Umbilical cord (tissue), 2 donors: Measurements from ENCODE around the gene SUN5. TPM values are rescaled to one million over a fixed set of nuclear protein-coding genes. Genes with fewer than 3 reads are reported as not detected.
"Not testable (repeated sequence)": the region's sequence is repeated elsewhere in the genome, so short reads cannot be mapped to it uniquely, and the experiment has no call there.

Experiments
- DNase-seq: peaks from one replicate; pipeline ENCODE4 v3.0.0-alpha.2; 2015; ENCODE audit warnings: low spot score
- total RNA-seq: library from RNA; depleted of rRNA; stranded (reverse); fragments of >200 nt; gene quantifications from one replicate; pipeline ENCODE4 v1.2.3, GENCODE V29; 2014; ENCODE audit warnings: low replicate concordance; ENCODE audit not compliant: insufficient read depth

Gene SUN5
- total RNA-seq, 1 donor from 2014 or later, result not detected

DNA sequence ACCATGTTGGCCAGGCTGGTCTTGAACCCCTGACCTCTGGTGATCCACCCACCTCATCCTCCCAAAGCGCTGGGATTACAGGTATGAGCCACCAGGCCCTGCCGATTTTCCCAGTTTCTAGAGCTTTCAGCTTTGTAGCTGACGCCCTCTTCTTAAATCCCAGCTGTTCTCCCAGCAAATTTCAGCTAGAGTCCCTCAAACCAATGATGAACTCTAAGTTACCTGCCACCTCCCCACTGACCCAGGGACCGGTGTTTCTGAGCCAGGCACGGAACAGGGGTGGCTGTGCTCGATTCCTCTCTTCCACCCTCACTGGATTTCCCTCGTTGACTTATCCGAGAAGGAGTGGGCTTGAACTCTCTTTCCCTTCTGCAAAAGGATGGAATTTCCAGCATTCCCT, 39.1 kb downstream of the SUN5 start:
- no peak for DNase-seq

DNA sequence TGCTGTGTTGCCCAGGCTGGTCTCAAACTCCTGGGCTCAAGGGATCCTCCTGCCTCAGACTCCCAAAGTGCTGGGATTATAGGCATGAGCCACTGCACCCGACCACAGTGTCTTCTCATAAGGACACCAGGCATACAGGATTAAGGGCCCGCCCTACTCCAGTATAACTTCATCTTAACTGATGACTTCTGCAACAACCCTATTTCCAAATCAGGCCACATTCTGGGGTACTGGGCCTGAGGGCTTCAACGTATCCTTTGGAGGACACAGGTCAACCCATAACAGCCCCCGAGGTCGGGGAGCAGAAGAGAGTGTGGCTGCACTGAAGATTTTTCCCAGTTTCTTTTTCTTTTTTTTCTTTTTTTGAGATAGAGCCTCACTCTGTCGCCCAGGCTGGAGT, 39.7 kb downstream of the SUN5 start:
- no peak for DNase-seq

DNA sequence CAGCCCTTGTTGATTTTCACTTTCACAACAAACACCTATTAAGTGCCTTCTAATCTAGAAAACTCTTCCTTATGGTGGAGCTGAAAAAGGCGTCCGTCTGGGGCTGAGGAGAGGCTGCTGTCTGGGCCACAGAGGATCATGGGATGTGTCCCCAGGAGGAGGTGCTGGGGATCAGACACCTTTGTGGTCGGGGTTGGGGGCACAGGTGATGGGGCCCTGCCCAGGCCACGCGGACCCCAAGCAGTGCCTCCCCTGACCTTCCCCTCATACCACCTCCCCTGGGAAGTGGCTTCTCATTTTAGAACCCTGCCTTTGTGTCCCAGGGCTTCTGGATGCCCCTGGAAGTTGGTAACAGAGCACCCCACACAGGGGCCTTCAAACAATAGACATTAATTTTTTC, 41.1 kb downstream of the SUN5 start:
- no peak for DNase-seq

DNA sequence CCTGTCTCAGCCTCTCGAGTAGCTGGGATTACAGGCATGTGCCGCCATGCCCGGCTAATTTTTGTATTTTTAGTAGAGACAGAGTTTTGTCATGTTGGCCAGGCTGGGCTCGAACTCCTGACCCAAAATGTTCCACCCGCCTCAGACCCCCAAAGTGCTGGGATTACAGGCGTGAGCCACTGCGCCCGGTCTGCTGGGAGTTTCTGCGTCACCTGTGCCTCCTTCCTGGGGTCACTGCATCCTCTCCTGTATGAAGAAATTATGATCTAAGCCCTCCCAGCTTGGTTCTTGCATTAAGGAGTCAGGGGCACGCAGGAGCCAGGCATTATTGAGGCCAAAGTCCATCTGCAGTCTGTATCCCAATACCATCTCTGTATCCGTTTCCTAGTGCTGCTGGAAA, 41.6 kb downstream of the SUN5 start:
- not testable (repeated sequence) for DNase-seq

- DNase-seq, result no peak
Observed at GRCh38 chr20:32962053-32962452, 42.2 kb downstream of the SUN5 start.

GRCh38 chr20:32960849-32961731, 43.1 kb downstream of the SUN5 start:
- no peak for DNase-seq

GRCh38 chr20:32960222-32960518, 44.1 kb downstream of the SUN5 start:
- DNase-seq, result no peak

GRCh38 chr20:32959351-32960221, 44.6 kb downstream of the SUN5 start:
- DNase-seq, result no peak

DNA sequence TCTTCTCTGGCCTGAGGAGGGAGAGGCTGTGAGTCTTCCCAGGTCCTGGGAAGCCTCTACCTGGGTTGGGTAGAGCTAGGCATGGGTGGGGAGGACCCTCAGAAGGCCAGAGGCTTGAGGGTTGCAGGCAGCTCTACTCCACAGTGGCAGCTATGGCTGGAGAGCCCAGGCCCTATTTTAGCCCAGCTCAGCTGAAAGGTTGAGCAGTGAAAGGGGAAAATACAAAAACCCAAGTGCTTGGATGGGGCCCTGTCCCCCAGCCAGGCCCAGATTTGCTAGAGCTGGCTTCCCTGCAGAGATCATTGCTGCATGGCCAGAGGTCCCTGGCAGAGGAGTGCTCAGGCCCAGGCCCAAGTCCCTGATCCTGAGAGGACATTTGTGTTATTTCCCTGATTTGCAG, 45.7 kb downstream of the SUN5 start:
- DNase-seq, result no peak

DNA sequence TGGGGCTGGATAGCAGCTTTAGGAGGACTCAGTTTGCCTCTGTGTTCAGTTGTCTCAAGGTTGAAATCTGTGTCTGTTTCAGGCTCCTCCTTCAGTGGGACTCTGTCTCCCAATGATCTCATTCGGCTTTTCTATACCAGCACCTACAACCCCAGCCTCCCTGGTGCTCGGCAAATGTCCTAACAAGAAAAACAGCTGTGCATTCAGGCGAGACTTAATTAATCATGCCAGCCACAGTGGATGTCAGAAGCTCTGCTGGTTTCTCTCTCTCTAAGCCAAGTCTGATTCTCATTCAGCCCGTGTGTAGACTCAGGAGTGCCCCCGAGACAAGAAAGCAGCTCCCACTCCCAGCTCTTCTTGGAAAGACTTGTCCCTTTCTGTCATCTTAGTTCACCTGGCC, 46.8 kb downstream of the SUN5 start:
- no peak for DNase-seq

DNA sequence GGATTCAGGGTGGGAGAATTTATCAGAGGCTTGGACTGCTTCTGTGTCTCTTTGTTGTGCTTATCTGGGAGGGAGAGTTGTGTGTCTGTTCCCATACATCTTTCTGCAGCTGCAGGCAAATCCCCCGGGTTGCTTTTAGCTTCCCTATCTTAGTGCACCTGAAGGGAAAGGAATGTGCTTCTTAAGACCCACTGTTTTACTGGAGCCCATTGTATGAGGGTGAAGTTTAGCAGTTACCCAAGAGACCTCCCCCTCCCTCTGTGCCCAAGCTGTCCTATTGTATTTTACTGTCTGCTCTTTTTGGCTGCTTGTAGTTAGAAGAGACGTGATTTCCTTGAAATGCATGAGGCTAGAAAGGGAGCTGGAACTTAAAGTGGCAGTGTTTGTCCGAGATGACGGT, 53.7 kb downstream of the SUN5 start:
- DNase-seq, result not testable (repeated sequence)

GRCh38 chr20:32946629-32947028, 57.6 kb downstream of the SUN5 start:
- no peak for DNase-seq

DNA sequence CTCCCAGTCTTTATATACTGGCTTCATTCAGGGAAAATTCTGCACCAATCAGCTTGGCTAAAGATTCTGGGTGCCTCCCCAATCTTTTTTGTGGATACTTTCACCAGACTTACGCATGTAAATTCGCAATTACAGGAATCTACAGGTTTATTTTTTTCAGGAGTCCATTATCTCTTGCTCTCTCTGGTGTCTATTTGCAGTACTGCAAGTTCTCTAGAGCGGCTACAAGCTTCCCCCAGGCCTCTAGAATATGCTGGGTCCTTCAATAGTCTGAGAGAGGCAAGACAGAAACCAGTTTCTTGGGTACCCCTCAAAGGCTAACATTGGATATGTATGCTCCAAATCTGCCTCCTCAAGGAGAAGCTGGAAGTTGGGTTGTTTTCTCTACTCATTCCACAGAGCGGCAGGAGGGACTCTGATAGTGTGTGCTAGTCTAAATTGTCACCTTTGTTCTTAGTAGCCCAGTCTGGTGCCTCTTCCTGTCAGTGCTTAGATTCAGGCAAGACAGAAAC, 58.5 kb downstream of the SUN5 start:
- DNase-seq, result peak; percentile 7

- no peak for DNase-seq
Observed at GRCh38 chr20:32943490-32944052, 60.7 kb downstream of the SUN5 start.

- DNase-seq, result no peak
Observed at GRCh38 chr20:32941155-32941885, 62.9 kb downstream of the SUN5 start.

DNA sequence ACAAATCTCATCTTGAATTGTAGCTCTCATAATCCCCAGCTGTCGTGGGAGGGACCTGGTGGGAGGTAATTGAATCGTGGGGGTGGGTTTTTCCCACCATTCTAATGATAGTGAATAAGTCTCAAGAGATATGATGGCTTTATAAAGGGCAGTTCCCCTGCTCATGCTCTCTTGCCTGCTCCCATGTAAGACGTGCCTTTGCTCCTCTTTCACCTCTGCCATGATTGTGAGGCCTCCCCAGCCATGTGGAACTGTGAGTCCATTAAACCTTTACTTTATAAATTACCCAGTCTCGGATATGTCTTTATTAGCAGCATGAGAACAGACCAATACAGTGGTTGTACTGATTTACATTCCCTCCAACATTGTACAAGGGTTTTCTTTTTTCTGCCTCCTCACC, 69.7 kb downstream of the SUN5 start:
- no peak for DNase-seq

Other genes with a start within 250 kb of the SUN5 start
- 0.48 TPM for gene DNMT3B, start 242.0 kb downstream of the SUN5 start, total RNA-seq
- gene MAPRE1, start 184.5 kb downstream of the SUN5 start, total RNA-seq, result 88.4 TPM
- 0.96 TPM for gene EFCAB8, start 145.5 kb downstream of the SUN5 start, total RNA-seq
- not detected for gene BPIFB2, start 3.3 kb upstream of the SUN5 start, total RNA-seq
- gene BPIFB6, start 27.2 kb upstream of the SUN5 start, total RNA-seq, result not detected
- gene BPIFB3, start 49.5 kb upstream of the SUN5 start, total RNA-seq, result not detected
- not detected for gene BPIFB4, start 75.2 kb upstream of the SUN5 start, total RNA-seq
- not detected for gene BPIFA2, start 163.7 kb upstream of the SUN5 start, total RNA-seq
- not detected for gene BPIFA3, start 212.9 kb upstream of the SUN5 start, total RNA-seq
- gene BPIFA1, start 231.6 kb upstream of the SUN5 start, total RNA-seq, result not detected